ENCODE results near the gene CFAP97D2.
A peak's percentile ranks its signal among the peaks of the same experiment; 100 is the strongest.

Gene CFAP97D2

GRCh38 chr13:114234266-114234644 lies 55.2 kb downstream of the CFAP97D2 start:
- H3K4me3 ChIP-seq (ENCODE audit: low read depth, low read length) = peak overlapping the region; percentile 85
- TF ChIP-seq CTCF (IDR thresholded peaks at IDR 0.05; ENCODE audit: low read depth, low read length) = no peak

- TF ChIP-seq CTCF (IDR thresholded peaks at IDR 0.05; ENCODE audit: low read depth, low read length) = no peak
- H3K4me3 ChIP-seq (ENCODE audit: low read depth, low read length) = peak within 1 kb of the TSS; percentile 85
Measured at GRCh38 chr13:114234645-114235421, 55.8 kb downstream of the CFAP97D2 start, which contains the start of gene CDC16. Gene CDC16, plus strand, starts transcription at chr13:114234897. Its CDS starts 188 bp downstream, at chr13:114235085.

- no peak for TF ChIP-seq CTCF (IDR thresholded peaks at IDR 0.05; ENCODE audit: low read depth, low read length)
- peak overlapping the region; percentile 85 for H3K4me3 ChIP-seq (ENCODE audit: low read depth, low read length)
Measured at GRCh38 chr13:114235697-114236096, 56.6 kb downstream of the CFAP97D2 start.

- no peak for TF ChIP-seq CTCF (IDR thresholded peaks at IDR 0.05; ENCODE audit: low read depth, low read length)
- peak overlapping the region; percentile 85 for H3K4me3 ChIP-seq (ENCODE audit: low read depth, low read length)
Measured at GRCh38 chr13:114236227-114236626, 57.2 kb downstream of the CFAP97D2 start.

- no peak for TF ChIP-seq CTCF (IDR thresholded peaks at IDR 0.05; ENCODE audit: low read depth, low read length)
Measured at GRCh38 chr13:114237415-114238112, 58.5 kb downstream of the CFAP97D2 start.

GRCh38 chr13:114241918-114242317 lies 62.9 kb downstream of the CFAP97D2 start:
- no peak overlapping the region for H3K4me3 ChIP-seq (ENCODE audit: low read depth, low read length)
- no peak for TF ChIP-seq CTCF (IDR thresholded peaks at IDR 0.05; ENCODE audit: low read depth, low read length)

More at GRCh38 chr13:114237415-114238112, 58.5 kb downstream of the CFAP97D2 start:
- no peak overlapping the region for H3K4me3 ChIP-seq (ENCODE audit: low read depth, low read length)

- no peak for TF ChIP-seq CTCF (IDR thresholded peaks at IDR 0.05; ENCODE audit: low read depth, low read length)
- no peak overlapping the region for H3K4me3 ChIP-seq (ENCODE audit: low read depth, low read length)
Measured at GRCh38 chr13:114243971-114244370, 64.9 kb downstream of the CFAP97D2 start.

All from WI38 (cell line).